Esophagus muscularis mucosa (tissue), 3 donors: ENCODE data around the gene CHKA.

Experiments used
- CTCF ChIP-seq, 3 experiments: fragments of 200-600 bp in 2 of 3; fragments of 450-650 bp in 1 of 3; sonication (generic) in 2 of 3; IDR thresholded peaks; one replicate each; pipeline ENCODE4 v1.5.1; 2017 to 2019; ENCODE audit warnings: antibody characterized with exemption in 3 of 3, mild to moderate bottlenecking in 2 of 3, moderate library complexity in 1 of 3
- POLR2A ChIP-seq: fragments of 450-650 bp; IDR thresholded peaks from one replicate; pipeline ENCODE4 v1.6.1; 2017; ENCODE audit warnings: antibody characterized with exemption, moderate library complexity, mild to moderate bottlenecking, low read depth
- POLR2AphosphoS5 ChIP-seq, 2 donors: sonication (generic); formaldehyde crosslinking; IDR thresholded peaks; one replicate each; pipeline ENCODE4 v1.6.1; 2017; ENCODE audit warnings: antibody characterized with exemption in 2 of 2

- TF ChIP-seq CTCF (IDR thresholded peaks at IDR 0.05) (no peak), POLR2A (no peak), POLR2AphosphoS5 (IDR thresholded peaks at IDR 0.05) (no peak)
Measured at GRCh38 chr11:68145120-68145866, 24.1 kb upstream of the CHKA start.
